Measurements from ENCODE around the gene RASSF3. TPM values are rescaled to one million over a fixed set of nuclear protein-coding genes. Genes with fewer than 3 reads are reported as not detected.

RASSF3 gene
- polyA plus RNA-seq, 1 donor (not counting 4 experiments of a cell fraction or from before 2014, with no cell fraction given): 9.6 TPM

DNA sequence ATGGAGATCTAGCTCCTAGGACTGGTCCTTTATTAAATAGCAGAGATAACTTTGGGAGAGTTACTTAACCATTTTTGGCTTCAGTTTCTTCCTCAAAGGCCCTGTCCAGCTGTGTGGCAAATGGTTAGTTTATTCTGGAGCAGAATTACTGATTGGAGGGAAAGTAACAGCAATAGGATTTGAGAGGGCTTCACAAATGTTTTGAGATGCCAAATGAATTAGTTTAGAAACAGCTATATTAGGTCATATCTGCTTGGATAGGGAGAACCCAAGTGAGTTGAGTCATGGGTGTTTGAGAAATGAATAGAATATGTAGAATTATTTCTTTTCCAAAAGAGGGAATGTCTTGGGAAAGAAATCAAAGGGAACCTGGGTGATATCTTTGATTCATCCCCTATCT is 17.5 kb downstream of the RASSF3 start:
- Histone ChIP-seq H3K9me1 (ENCODE audit: control insufficient read depth, extremely low read depth, insufficient read depth, low read length) (no peaks in the 10 kb centered on the region), H3K4me2 (ENCODE audit: control insufficient read depth, extremely low read depth, insufficient read depth, low read depth, low read length) (no peak overlapping the region), H3K36me3 (ENCODE audit: control insufficient read depth in 2 of 2, extremely low read depth in 1 of 2, insufficient read depth in 2 of 2, low read length in 2 of 2) (no peaks in the 10 kb centered on the region), H3K79me2 (ENCODE audit: control insufficient read depth, insufficient read depth, low read length) (peaks cover 32% of the 10 kb centered on the region), H3K9me3 (ENCODE audit: control insufficient read depth, low read depth, low read length) (no peaks in the 10 kb centered on the region), H3K27ac (ENCODE audit: control insufficient read depth, insufficient read depth, low read length) (no peak overlapping the region), H3K4me1 (ENCODE audit: control insufficient read depth, extremely low read depth, insufficient read depth, low read length) (no peaks in the 10 kb centered on the region), H2AFZ (ENCODE audit: control insufficient read depth, low read length) (no peak overlapping the region), H3K9ac (ENCODE audit: control insufficient read depth, extremely low read depth, insufficient read depth, low read length) (no peak overlapping the region), H3K27me3 (ENCODE audit: control insufficient read depth, extremely low read depth, insufficient read depth, low read length) (no peaks in the 10 kb centered on the region), H3K4me3 (ENCODE audit: control insufficient read depth in 2 of 3, extremely low read depth in 1 of 3, insufficient read depth in 2 of 3, low read depth in 1 of 3, low read length in 3 of 3) (no peak overlapping the region), H4K20me1 (ENCODE audit: control insufficient read depth, extremely low read depth, insufficient read depth, low read length) (no peaks in the 10 kb centered on the region)
- dilution Hi-C loops (cut with MboI; ENCODE audit: extremely low pct_ligation_motif_present, low sequenced_read_pairs): no loop called here
- no peak for FAIRE-seq
- no peak for TF ChIP-seq EZH2 (IDR thresholded peaks at IDR 0.05; ENCODE audit: low read length)
- TF ChIP-seq, protein P1, sequence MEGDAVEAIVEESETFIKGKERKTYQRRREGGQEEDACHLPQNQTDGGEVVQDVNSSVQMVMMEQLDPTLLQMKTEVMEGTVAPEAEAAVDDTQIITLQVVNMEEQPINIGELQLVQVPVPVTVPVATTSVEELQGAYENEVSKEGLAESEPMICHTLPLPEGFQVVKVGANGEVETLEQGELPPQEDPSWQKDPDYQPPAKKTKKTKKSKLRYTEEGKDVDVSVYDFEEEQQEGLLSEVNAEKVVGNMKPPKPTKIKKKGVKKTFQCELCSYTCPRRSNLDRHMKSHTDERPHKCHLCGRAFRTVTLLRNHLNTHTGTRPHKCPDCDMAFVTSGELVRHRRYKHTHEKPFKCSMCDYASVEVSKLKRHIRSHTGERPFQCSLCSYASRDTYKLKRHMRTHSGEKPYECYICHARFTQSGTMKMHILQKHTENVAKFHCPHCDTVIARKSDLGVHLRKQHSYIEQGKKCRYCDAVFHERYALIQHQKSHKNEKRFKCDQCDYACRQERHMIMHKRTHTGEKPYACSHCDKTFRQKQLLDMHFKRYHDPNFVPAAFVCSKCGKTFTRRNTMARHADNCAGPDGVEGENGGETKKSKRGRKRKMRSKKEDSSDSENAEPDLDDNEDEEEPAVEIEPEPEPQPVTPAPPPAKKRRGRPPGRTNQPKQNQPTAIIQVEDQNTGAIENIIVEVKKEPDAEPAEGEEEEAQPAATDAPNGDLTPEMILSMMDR (optimal IDR thresholded peaks at IDR 0.05 in 1 of 3, IDR thresholded peaks at IDR 0.05 in 1 of 3, conservative IDR thresholded peaks at IDR 0.05 in 1 of 3; ENCODE audit: extremely low read depth in 1 of 3, insufficient read depth in 2 of 3, low read length in 3 of 3): no peak
- DNase-seq (ENCODE audit: low read depth, low spot score): no peak

DNA sequence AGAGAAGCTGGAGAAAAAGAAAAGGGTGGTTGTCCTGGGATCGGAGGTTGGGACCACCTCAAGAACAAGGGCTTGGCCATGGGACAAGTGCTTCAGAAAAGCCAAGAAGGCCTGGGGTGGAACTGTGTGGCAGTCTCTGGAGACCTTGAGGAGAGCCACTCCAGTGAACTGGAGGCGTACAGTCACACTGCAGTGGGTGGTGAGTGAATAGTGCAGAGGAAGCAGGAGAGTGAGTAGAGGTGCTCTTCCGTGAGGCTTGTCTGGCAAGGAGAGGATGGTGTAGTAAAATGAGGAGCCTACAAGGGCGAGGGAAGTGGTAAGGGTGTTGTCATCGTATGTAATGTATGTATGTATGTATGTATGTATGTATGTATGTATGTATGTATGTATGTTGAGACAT is 20.9 kb downstream of the RASSF3 start:
- Histone ChIP-seq H3K79me2 (ENCODE audit: control insufficient read depth, insufficient read depth, low read length) (peaks cover 33% of the 10 kb centered on the region), H3K27me3 (ENCODE audit: control insufficient read depth, extremely low read depth, insufficient read depth, low read length) (no peaks in the 10 kb centered on the region), H2AFZ (ENCODE audit: control insufficient read depth, low read length) (no peak overlapping the region), H3K9ac (ENCODE audit: control insufficient read depth, extremely low read depth, insufficient read depth, low read length) (no peak overlapping the region), H3K9me3 (ENCODE audit: control insufficient read depth, low read depth, low read length) (no peaks in the 10 kb centered on the region), H3K9me1 (ENCODE audit: control insufficient read depth, extremely low read depth, insufficient read depth, low read length) (no peaks in the 10 kb centered on the region), H3K4me2 (ENCODE audit: control insufficient read depth, extremely low read depth, insufficient read depth, low read depth, low read length) (no peak overlapping the region), H4K20me1 (ENCODE audit: control insufficient read depth, extremely low read depth, insufficient read depth, low read length) (no peaks in the 10 kb centered on the region), H3K4me3 (ENCODE audit: control insufficient read depth in 2 of 3, extremely low read depth in 1 of 3, insufficient read depth in 2 of 3, low read depth in 1 of 3, low read length in 3 of 3) (no peak overlapping the region), H3K27ac (ENCODE audit: control insufficient read depth, insufficient read depth, low read length) (no peak overlapping the region), H3K4me1 (ENCODE audit: control insufficient read depth, extremely low read depth, insufficient read depth, low read length) (peaks cover 9% of the 10 kb centered on the region), H3K36me3 (ENCODE audit: control insufficient read depth in 2 of 2, extremely low read depth in 1 of 2, insufficient read depth in 2 of 2, low read length in 2 of 2) (no peaks in the 10 kb centered on the region)
- FAIRE-seq: no peak
- TF ChIP-seq, protein P1 (optimal IDR thresholded peaks at IDR 0.05 in 1 of 3, IDR thresholded peaks at IDR 0.05 in 1 of 3, conservative IDR thresholded peaks at IDR 0.05 in 1 of 3; ENCODE audit: extremely low read depth in 1 of 3, insufficient read depth in 2 of 3, low read length in 3 of 3): no peak
- TF ChIP-seq EZH2 (IDR thresholded peaks at IDR 0.05; ENCODE audit: low read length): no peak
- DNase-seq (ENCODE audit: low read depth, low spot score): no peak
- dilution Hi-C loops (cut with MboI; ENCODE audit: extremely low pct_ligation_motif_present, low sequenced_read_pairs): no loop called here

Measured in keratinocyte (primary cell).